Naive thymus-derived CD8-positive, alpha-beta T cell (primary cell): ENCODE measurements around the gene L1TD1. TPM values are rescaled to one million over a fixed set of nuclear protein-coding genes. Genes with fewer than 3 reads are reported as not detected.
"Not testable (repeated sequence)": the region's sequence is repeated elsewhere in the genome, so short reads cannot be mapped to it uniquely, and the experiment has no call there.

Source experiments
- ATAC-seq, 2 donors: fragments of 150-1000 bp; cut with Tn5 transposase in 1 of 2; sonication (Bioruptor Pico), chemical (Tn5 transposase) in 1 of 2; 1 replicate in 1 of 2; 2 replicates in 1 of 2; pipeline ENCODE4 v1.10.0; 2021; ENCODE audit warnings: mild to moderate bottlenecking in 2 of 2, moderate library complexity in 2 of 2
- POLR2A ChIA-PET: fragments of 350-600 bp; sonication (Branson Sonifier 250); formaldehyde crosslinking; loops from one replicate; lab custom pipeline; 2021; ENCODE audit warnings: antibody characterized with exemption; lab: Charles Lee
- DNase-seq, 10 donors: peaks; one replicate each; pipeline versions ENCODE4 v3.0.0 to v3.0.0-alpha.2; 2020 to 2022
- H3K27ac Mint-ChIP-seq, 10 donors: one replicate each; pipeline ENCODE4 v1.8.0; 2020 to 2022; ENCODE audit warnings: mild to moderate bottlenecking in 10 of 10, mixed read lengths in 10 of 10, moderate library complexity in 4 of 10, inconsistent platforms in 1 of 10
- H3K27me3 Mint-ChIP-seq, 5 donors: one replicate each; pipeline ENCODE4 v1.8.0; 2021 to 2022; ENCODE audit warnings: mixed read lengths in 5 of 5
- H3K36me3 Mint-ChIP-seq, 3 donors: one replicate each; pipeline ENCODE4 v1.8.0; 2020 to 2022; ENCODE audit warnings: mixed read lengths in 3 of 3, mild to moderate bottlenecking in 2 of 3, inconsistent platforms in 1 of 3
- H3K4me1 Mint-ChIP-seq, 4 donors: one replicate each; pipeline ENCODE4 v1.8.0; 2021 to 2022; ENCODE audit warnings: mixed read lengths in 4 of 4
- H3K4me3 Mint-ChIP-seq, 10 donors: one replicate each; pipeline ENCODE4 v1.8.0; 2020 to 2022; ENCODE audit warnings: mild to moderate bottlenecking in 10 of 10, mixed read lengths in 10 of 10, moderate library complexity in 6 of 10, inconsistent platforms in 1 of 10
- H3K9me3 Mint-ChIP-seq, 9 donors: one replicate each; pipeline ENCODE4 v1.8.0; 2020 to 2022; ENCODE audit warnings: mixed read lengths in 9 of 9, mild to moderate bottlenecking in 3 of 9, inconsistent platforms in 1 of 9, moderate library complexity in 1 of 9
- polyA plus RNA-seq, 3 donors: library from polyadenylated mRNA; unstranded; fragments of 300-500 nt; fragmentation: Illumina TruSeq; gene quantifications; one replicate each; pipeline ENCODE4 v1.2.3, GENCODE V29; 2021
- total RNA-seq, 8 experiments: library from RNA in 2 of 8; stranded (reverse) in 2 of 8; gene quantifications; one replicate each; pipeline ENCODE4 v1.2.3 and lab custom pipeline; 2021 to 2026

The L1TD1 gene
- total and polyA plus RNA-seq, 5 experiments from 2014 or later: not detected

GRCh38 chr1:62209931-62210595, 15.4 kb downstream of the L1TD1 start:
- Mint-ChIP-seq H3K27ac (peak overlapping the region in 1 of 10 donors; percentile 7), H3K36me3 (peaks cover 0 to 25% (median 8%) of the 10 kb centered on the region in 3 donors), H3K27me3 (peaks cover 0 to 8% (median 7%) of the 10 kb centered on the region in 5 donors), H3K4me1 (peaks cover 0 to 6% (median 3%) of the 10 kb centered on the region in 4 donors), H3K4me3 (no peak overlapping the region), H3K9me3 (peaks cover 10 to 40% (median 19%) of the 10 kb centered on the region in 9 donors)
- POLR2A ChIA-PET: no interaction called here
- no peak for DNase-seq
- no peak for ATAC-seq

GRCh38 chr1:62210960-62211359, 16.3 kb downstream of the L1TD1 start:
- Mint-ChIP-seq H3K27me3 (peaks cover 0 to 8% (median 3%) of the 10 kb centered on the region in 5 donors), H3K27ac (no peak overlapping the region), H3K9me3 (peaks cover 11 to 40% (median 19%) of the 10 kb centered on the region in 9 donors), H3K4me3 (no peak overlapping the region), H3K36me3 (peaks cover 0 to 25% (median 8%) of the 10 kb centered on the region in 3 donors), H3K4me1 (peaks cover 0 to 6% (median 3%) of the 10 kb centered on the region in 4 donors)
- no peak for ATAC-seq
- DNase-seq: no peak
- POLR2A ChIA-PET: no interaction called here

- Mint-ChIP-seq H3K36me3 (peaks cover 0 to 20% (median 8%) of the 10 kb centered on the region in 3 donors), H3K27ac (no peak overlapping the region), H3K4me1 (peaks cover 0 to 6% (median 2%) of the 10 kb centered on the region in 4 donors), H3K4me3 (no peak overlapping the region), H3K27me3 (peaks cover 0 to 2% (median 0%) of the 10 kb centered on the region in 5 donors), H3K9me3 (peaks cover 11 to 40% (median 19%) of the 10 kb centered on the region in 9 donors)
- DNase-seq (no peak), ATAC-seq (no peak)
- POLR2A ChIA-PET: no interaction called here
Observed at GRCh38 chr1:62212411-62212810, 17.8 kb downstream of the L1TD1 start.

- peaks cover 0 to 6% (median 2%) of the 10 kb centered on the region in 4 donors for H3K4me1 Mint-ChIP-seq
- H3K4me3 Mint-ChIP-seq: no peak overlapping the region
- H3K27me3 Mint-ChIP-seq: peaks cover 0 to 2% (median 0%) of the 10 kb centered on the region in 5 donors
- peaks cover 11 to 40% (median 19%) of the 10 kb centered on the region in 9 donors for H3K9me3 Mint-ChIP-seq
- no peak for ATAC-seq
- POLR2A ChIA-PET: no interaction called here
- H3K36me3 Mint-ChIP-seq: peaks cover 0 to 20% (median 8%) of the 10 kb centered on the region in 3 donors
- DNase-seq: no peak
- no peak overlapping the region for H3K27ac Mint-ChIP-seq
Observed at GRCh38 chr1:62213075-62213914, 18.6 kb downstream of the L1TD1 start.

GRCh38 chr1:62218604-62219003, 24.0 kb downstream of the L1TD1 start:
- Mint-ChIP-seq H3K4me1 (no peaks in the 10 kb centered on the region), H3K27me3 (peaks cover 0 to 1% (median 0%) of the 10 kb centered on the region in 5 donors), H3K36me3 (no peaks in the 10 kb centered on the region), H3K9me3 (peaks cover 0 to 8% (median 0%) of the 10 kb centered on the region in 9 donors), H3K4me3 (no peak overlapping the region), H3K27ac (no peak overlapping the region)
- POLR2A ChIA-PET: no interaction called here
- no peak for DNase-seq
- ATAC-seq: no peak

GRCh38 chr1:62220456-62220855, 25.8 kb downstream of the L1TD1 start:
- POLR2A ChIA-PET: interaction anchor here (0.6 kb wide), 1 partner anchor 12 kb away, joined by 3 read pairs; no protein-coding TSS in a partner anchor

GRCh38 chr1:62221171-62221570, 26.5 kb downstream of the L1TD1 start:
- no peaks in the 10 kb centered on the region for H3K4me1 Mint-ChIP-seq
- POLR2A ChIA-PET: interaction anchor here (0.6 kb wide), 1 partner anchor 13 kb away, joined by 3 read pairs; no protein-coding TSS in a partner anchor

More at GRCh38 chr1:62220456-62220855, 25.8 kb downstream of the L1TD1 start:
- not testable (repeated sequence) for H3K4me3 Mint-ChIP-seq, DNase-seq, H3K4me1 Mint-ChIP-seq, H3K9me3 Mint-ChIP-seq, H3K36me3 Mint-ChIP-seq, H3K27ac Mint-ChIP-seq, H3K27me3 Mint-ChIP-seq, ATAC-seq

GRCh38 chr1:62222321-62222720, 27.7 kb downstream of the L1TD1 start:
- POLR2A ChIA-PET: interaction anchor here (0.9 kb wide), 1 partner anchor 30 kb away, joined by 5 read pairs; no protein-coding TSS in a partner anchor
- DNase-seq (no peak), ATAC-seq (no peak)
- Mint-ChIP-seq H3K36me3 (no peaks in the 10 kb centered on the region), H3K9me3 (peaks cover 0 to 3% (median 0%) of the 10 kb centered on the region in 9 donors), H3K27ac (no peak overlapping the region), H3K4me1 (no peaks in the 10 kb centered on the region), H3K27me3 (no peaks in the 10 kb centered on the region), H3K4me3 (no peak overlapping the region)

More at GRCh38 chr1:62221171-62221570, 26.5 kb downstream of the L1TD1 start:
- no peaks in the 10 kb centered on the region for H3K36me3 Mint-ChIP-seq
- peaks cover 0 to 3% (median 0%) of the 10 kb centered on the region in 9 donors for H3K9me3 Mint-ChIP-seq
- no peak for ATAC-seq
- DNase-seq: no peak
- H3K27ac Mint-ChIP-seq: no peak overlapping the region
- H3K27me3 Mint-ChIP-seq: no peaks in the 10 kb centered on the region
- H3K4me3 Mint-ChIP-seq: no peak overlapping the region

GRCh38 chr1:62224182-62224581, 29.5 kb downstream of the L1TD1 start:
- DNase-seq: no peak
- Mint-ChIP-seq H3K4me1 (peaks cover 0 to 2% (median 0%) of the 10 kb centered on the region in 4 donors), H3K4me3 (no peak overlapping the region), H3K27ac (no peak overlapping the region), H3K9me3 (no peaks in the 10 kb centered on the region), H3K27me3 (peaks cover 0 to 4% (median 0%) of the 10 kb centered on the region in 5 donors), H3K36me3 (no peaks in the 10 kb centered on the region)
- POLR2A ChIA-PET: no interaction called here
- no peak for ATAC-seq

- H3K4me1 Mint-ChIP-seq: peaks cover 0 to 2% (median 0%) of the 10 kb centered on the region in 4 donors
- peaks cover 0 to 9% (median 2%) of the 10 kb centered on the region in 5 donors for H3K27me3 Mint-ChIP-seq
Observed at GRCh38 chr1:62227496-62227895, 32.8 kb downstream of the L1TD1 start.

GRCh38 chr1:62228136-62228882, 33.7 kb downstream of the L1TD1 start:
- POLR2A ChIA-PET: no interaction called here
- Mint-ChIP-seq H3K4me1 (peaks cover 0 to 2% (median 0%) of the 10 kb centered on the region in 4 donors), H3K27ac (no peak overlapping the region), H3K27me3 (peaks cover 0 to 9% (median 2%) of the 10 kb centered on the region in 5 donors), H3K9me3 (no peaks in the 10 kb centered on the region), H3K4me3 (no peak overlapping the region), H3K36me3 (no peaks in the 10 kb centered on the region)
- DNase-seq (no peak), ATAC-seq (no peak)

More at GRCh38 chr1:62227496-62227895, 32.8 kb downstream of the L1TD1 start:
- Mint-ChIP-seq H3K36me3 (no peaks in the 10 kb centered on the region), H3K27ac (no peak overlapping the region), H3K4me3 (no peak overlapping the region), H3K9me3 (no peaks in the 10 kb centered on the region)
- ATAC-seq: no peak
- POLR2A ChIA-PET: no interaction called here
- DNase-seq: no peak

GRCh38 chr1:62228883-62229187, 34.2 kb downstream of the L1TD1 start:
- Mint-ChIP-seq H3K27me3 (peaks cover 0 to 9% (median 2%) of the 10 kb centered on the region in 5 donors), H3K4me1 (peaks cover 0 to 2% (median 0%) of the 10 kb centered on the region in 4 donors), H3K27ac (no peak overlapping the region), H3K9me3 (no peaks in the 10 kb centered on the region), H3K36me3 (no peaks in the 10 kb centered on the region), H3K4me3 (no peak overlapping the region)
- DNase-seq: no peak
- ATAC-seq: no peak
- POLR2A ChIA-PET: no interaction called here
